OCI-LY3 (cell line): ENCODE results near the gene GALNT10.

ENCODE experiments used
- EZH2phosphoT487 ChIP-seq: fragments of 200-600 bp; shearing (Covaris generic); IDR thresholded peaks from 2 replicates; pipeline ENCODE4 v1.6.1; 2018; ENCODE audit warnings: antibody characterized with exemption, mixed run types, low read depth
- TF ChIP-seq, protein P1 (sequence below): fragments of 200-600, 300-600 bp; sonication (generic); IDR thresholded peaks from 2 replicates; pipeline ENCODE4 v1.5.1; 2014; ENCODE audit warnings: antibody characterized with exemption, low read length, low read depth

DNA sequence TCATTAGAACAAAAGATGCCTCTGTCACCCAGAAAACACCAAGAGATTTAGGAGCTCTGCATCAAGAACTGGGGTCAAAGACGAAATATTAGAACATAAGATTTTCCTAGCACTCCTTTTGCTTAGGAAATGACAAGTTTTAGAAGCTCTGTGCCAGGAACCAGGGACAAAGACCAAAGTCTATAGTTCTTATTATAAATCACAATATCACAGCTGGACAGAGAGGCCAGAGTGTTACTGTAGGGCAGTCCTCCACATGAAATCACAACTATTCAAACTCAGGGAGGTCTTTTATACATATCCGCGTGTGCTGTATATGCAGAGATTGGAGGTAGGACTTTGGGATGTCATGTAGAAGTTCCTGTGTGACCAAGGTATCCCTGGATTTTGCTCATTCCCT is 138.5 kb downstream of the GALNT10 start:
- TF ChIP-seq, protein P1, sequence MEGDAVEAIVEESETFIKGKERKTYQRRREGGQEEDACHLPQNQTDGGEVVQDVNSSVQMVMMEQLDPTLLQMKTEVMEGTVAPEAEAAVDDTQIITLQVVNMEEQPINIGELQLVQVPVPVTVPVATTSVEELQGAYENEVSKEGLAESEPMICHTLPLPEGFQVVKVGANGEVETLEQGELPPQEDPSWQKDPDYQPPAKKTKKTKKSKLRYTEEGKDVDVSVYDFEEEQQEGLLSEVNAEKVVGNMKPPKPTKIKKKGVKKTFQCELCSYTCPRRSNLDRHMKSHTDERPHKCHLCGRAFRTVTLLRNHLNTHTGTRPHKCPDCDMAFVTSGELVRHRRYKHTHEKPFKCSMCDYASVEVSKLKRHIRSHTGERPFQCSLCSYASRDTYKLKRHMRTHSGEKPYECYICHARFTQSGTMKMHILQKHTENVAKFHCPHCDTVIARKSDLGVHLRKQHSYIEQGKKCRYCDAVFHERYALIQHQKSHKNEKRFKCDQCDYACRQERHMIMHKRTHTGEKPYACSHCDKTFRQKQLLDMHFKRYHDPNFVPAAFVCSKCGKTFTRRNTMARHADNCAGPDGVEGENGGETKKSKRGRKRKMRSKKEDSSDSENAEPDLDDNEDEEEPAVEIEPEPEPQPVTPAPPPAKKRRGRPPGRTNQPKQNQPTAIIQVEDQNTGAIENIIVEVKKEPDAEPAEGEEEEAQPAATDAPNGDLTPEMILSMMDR, result no peak
- no peak for TF ChIP-seq EZH2phosphoT487
